GM21825 (cell line): ENCODE results near the gene LHPP.

Experiments used
- ATAC-seq: cut with Tn5 transposase; IDR thresholded peaks from one replicate; pipeline ENCODE4 v1.9.1; 2021; ENCODE audit warnings: mild to moderate bottlenecking, moderate library complexity; ENCODE audit not compliant: unreplicated experiment

LHPP gene

DNA sequence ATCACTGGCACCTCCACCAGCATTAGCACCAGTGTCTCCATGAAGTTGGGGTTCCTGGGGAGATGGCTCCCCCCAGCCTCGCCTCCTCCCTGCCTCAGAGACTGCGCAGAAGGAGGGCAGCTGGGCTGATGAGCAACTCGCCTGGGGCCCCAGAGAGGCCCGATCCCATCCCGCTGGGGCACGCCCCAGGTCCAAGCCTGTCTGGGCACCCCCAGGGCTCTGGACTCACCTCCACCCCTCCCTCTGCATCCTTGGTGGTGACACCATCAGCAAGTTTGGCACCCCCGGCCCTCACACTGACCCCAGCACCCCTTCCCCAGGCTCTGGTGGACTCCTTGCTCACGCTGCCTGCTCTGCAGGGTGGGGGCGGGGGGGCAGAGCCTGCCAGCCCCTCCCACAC lies 89.5 kb downstream of the LHPP start:
- ATAC-seq, result no peak

DNA sequence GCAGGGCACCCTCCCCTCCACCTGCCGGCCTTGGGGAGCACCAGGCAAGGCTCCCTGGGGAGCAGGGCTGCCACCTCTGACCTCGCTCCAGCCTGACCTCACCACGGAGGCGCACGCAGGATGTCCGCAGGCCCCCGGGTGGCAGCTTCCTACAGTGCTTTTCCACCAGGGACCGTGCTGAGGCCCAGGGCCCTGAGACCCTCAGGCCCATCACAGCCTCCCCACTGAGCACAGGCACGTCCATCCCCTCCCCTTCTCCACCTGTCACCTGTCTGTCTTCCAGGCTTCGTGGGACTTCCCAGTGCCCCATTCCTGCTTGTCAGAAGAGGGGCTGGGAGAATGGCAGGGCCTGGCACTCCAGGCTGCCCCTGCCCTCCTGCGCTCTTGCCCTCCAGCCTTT lies 90.1 kb downstream of the LHPP start:
- ATAC-seq, result no peak

DNA sequence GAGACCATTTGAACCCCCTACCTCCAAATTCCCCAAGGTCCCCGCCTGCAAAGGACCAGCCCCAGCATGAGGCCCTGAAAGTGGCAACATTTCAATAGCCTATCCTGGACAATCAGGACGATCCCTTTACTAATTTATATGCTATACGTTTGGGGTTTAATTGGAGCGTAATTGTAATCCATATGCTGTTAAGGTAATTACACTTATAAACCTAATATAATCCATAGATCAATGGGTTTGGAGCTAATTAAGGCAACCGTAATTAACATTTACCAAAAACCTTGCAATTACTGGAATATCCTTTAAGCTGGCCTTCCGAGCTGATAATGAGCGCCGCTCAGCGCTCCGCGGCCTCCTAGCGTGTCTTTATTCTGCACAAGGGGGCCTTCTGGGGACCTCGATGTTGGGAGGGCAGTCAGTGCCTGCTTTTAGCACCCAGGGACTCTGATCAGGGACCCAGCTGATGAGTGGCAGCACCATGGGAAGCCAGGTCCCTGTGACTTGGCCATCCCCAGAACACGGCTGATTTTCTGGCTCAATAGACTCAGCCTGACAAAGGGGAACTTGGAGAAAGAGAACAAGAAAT lies 91.2 kb downstream of the LHPP start:
- no peak for ATAC-seq

DNA sequence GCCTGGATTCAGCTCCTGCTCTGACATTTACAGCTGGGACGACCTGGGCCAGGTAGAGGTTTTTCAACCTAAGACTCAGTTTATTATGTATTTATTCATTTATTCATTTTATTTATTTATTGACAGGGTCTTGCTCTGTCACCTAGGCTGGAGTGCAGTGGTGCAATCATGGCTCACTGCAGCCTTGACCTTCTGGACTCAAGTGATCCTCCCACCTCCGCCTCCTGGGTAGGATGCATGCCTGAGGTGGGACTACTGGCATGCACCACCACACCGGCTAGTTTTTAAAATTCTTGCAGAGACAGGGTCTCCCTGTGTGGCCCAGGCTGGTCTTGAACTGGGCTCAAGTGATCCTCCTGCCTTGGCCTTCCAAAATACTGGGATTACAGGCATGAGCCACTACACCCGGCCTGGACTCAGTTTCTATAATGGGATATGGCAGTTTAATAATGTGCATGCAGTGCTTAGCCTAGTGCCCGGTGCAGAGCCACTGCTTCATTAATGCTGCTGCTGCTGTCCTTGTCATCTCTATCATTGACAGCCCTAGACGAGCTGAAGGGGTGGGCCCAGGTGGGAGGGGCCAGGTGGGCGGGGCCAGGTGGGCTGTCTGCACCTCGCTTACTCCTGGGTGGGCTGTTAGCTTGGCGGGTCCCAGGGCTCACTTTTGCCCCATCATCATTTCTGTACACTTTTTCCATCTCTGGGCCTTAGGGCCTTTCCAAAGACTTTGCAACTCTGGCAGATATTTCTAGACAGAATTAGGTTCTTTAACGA lies 92.6 kb downstream of the LHPP start:
- ATAC-seq, result no peak

DNA sequence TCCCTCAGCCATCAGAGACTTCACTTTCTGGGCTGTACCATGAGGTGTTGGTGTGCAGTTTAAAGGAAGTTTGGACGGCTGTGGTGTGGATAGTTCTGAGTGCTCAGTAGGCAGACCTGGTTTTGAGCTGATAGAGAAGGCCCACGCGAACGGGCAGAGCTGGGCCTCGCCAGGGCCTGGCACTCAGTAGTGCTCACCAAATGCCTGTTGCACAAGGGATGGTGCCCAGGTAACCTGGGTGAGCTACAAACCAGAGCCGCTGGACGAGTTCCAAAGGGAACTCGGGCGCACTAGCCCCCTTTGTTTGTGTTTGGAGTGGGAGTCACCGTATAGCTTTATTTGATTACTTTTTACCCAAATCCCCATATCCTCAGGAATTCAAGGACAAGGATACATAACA lies 95.5 kb downstream of the LHPP start:
- ATAC-seq, result no peak

DNA sequence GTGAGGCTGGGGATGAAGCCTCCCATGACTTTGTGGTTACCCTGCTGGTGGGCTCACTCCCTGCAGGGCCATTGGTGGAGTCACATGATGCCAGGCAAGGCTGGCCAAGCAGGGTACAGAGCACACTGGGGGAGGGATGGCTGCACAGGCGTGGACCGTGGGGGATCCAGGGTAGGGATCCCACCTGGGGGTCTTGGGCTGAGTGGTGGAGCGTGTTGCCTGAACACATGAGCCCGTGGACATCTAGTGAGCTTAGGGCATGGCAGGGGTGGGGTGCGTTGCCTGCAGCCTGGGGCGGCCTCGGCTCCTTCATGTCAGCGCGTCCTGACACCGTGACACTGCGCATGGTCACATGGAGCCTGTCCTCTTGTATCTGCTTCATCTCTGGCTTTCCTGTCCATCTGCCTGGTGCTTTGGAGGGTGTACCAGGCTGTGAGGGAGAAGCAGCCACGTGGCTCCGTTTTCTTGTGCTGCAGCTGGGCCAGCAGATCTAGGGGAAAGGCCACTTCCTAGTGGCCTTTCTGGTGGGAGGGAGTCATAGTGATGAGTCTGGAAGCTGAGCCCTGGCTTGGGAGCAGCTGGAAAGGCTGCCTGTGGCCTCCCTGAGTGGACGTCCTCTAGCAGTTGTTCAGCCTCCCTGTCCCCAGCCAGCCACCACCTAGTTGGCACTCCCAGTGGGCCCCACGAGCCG lies 96.2 kb downstream of the LHPP start:
- ATAC-seq, result no peak

DNA sequence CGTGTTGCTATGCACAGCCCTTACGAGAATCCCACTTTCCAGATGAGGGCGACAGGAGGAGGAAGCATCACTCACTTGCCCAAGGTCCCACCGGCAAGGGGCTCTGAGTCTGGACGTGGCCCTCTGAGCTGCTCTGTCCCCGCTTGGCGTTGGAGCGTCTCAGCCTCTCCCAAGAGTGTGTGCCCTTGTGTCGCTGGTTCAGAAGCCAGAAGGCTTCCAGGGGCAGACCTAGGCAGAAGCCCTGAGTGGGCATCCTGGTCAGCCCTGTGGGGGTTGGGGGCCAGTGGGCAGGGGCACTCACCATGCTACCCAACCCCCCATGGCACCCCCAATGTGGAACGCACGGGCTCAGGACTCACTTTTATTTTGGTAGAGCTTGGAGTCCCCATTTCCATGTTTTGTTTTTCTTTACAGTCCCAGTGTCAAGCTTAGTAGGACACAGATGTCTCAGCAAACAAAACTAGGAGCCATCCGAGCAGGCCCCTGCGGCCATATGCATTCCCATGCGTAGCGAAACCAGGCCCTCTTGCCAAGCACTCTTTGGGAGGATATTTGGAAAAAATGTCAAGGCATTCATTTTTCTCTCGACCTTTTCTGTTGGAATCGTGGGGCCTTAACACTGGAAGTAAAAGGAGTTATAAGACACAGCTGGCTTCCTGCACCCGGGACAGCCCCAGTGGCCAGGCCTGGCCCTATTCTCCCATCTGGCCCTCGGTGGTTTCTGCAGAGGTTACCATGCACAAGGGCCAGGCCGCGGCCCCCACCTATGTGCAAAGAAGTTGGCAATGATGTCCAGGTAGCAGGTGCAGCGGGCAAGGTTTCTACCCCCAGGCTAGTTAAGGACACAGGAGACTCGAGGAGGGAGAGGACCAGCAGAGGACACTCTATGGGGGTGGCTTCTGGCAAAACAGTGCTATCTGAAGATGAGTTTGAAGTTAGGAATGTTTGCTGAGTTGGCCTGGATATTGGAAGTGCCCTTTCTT lies 97.0 kb downstream of the LHPP start:
- ATAC-seq, result no peak

DNA sequence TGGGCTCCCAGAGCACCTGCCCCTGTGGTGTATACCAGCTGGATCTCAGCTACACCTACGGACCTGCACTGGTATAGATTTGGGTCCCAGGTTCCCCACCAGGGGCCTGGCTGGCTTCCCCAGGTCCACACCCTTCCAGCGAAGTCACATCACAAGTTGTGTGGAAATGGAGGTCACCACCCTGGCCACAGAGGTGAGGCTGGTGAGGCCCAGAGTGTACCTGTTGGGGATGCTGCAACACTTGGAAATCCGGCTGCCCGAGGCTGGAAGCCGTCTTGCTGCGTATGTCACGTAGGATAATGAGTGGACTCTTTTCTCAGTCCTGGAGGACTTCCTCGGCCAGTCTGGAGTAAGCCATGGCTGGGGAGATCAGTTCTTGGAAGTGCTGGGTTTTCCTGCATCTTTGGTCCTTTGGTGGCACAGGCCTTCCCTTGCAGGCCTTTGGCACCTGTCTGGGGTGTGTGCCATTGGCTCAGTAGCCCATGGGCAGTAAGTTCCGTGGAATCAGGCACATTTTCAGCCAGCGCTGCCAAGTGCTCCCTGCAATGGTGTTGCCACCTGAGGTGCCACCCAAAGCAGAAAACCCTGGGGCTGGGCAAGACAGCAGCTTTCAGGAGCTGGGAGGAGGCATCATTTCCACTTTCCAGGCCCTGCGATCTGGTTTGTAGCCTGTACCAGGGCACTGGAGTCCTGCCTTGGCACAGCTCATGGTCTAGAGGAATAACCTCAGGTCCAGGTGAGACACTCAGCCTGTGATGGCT lies 97.9 kb downstream of the LHPP start:
- no peak for ATAC-seq

DNA sequence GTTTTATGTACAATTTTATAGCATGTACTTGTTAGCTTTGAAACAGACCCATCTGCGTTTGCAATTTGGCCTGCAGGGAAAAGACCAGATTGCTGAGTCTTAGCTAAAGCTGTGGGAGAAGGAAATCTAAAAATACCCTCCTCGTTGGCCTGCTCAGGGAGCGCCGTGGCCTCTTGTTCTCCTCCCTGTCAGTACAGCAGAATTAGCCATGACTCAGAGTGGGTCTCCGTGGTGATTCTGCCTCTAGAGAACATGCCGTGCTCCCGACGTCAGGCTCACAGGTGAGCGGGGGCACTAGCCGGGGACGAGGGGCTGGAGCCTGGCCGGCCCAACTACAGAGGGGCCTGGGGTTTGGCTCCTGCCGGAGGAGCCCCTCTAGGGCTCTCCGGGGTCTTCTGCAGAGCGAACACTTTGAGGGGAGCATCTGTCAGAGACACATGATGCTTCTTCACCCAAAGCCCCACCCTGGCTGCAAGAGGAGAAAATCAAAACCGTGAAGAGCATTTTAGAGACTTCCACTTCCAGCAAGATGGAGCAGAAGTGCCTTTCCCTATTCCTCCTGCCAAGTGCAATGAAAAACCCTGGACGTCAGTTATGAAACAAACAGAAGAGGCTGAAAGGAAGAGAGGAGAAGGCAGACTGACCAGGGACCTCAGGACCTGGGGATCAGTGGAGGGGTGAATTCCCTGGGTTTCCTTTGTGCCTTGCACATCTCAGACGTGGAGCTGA lies 98.9 kb downstream of the LHPP start:
- no peak for ATAC-seq

DNA sequence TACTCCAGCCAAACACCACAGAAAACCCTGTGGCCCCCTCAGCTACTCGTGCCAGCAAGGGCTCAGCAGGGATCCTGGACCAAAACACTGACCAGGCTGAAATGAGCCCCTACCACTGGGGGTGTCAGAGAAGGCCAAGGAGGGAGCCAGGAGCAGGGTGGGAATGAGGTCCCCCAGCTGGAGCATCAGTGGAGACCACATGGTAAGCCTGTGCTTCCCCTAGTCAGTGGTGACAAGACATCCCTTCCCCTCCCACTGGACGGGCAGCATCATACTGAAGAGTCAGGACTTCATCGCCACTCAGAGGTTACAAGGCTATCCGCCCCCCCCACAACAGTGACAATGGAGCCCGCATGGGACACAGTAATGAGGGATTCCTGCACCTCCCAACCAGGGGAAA lies 99.6 kb downstream of the LHPP start:
- no peak for ATAC-seq

DNA sequence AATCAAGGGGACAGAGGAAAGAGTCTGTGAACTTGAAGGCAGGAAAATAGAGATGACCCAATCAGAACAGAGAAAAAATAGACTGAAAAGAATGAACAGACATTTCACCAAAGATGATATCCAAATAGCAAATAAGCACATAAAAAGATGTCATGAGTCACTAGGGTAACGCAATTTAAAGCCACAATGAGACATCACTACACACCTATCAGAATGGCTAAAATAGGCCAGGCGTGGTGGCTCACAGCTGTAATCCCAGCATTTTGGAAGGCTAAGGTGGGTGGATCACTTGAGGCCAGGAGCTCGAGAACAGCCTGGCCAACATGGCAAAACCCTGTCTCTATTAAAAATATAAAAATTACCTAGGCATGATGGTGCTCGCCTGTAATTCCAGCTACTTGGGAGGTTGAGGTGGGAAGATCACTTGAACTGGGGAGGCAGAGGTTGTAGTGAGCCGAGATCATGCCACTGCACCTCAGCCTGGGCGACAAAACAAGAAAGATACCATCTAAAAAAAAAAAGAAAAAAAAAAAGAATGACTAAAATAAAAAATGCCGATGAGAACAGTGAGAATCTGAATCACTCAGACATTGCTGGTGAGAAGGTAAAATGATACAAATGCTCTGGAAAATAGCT lies 100.9 kb downstream of the LHPP start:
- no peak for ATAC-seq

DNA sequence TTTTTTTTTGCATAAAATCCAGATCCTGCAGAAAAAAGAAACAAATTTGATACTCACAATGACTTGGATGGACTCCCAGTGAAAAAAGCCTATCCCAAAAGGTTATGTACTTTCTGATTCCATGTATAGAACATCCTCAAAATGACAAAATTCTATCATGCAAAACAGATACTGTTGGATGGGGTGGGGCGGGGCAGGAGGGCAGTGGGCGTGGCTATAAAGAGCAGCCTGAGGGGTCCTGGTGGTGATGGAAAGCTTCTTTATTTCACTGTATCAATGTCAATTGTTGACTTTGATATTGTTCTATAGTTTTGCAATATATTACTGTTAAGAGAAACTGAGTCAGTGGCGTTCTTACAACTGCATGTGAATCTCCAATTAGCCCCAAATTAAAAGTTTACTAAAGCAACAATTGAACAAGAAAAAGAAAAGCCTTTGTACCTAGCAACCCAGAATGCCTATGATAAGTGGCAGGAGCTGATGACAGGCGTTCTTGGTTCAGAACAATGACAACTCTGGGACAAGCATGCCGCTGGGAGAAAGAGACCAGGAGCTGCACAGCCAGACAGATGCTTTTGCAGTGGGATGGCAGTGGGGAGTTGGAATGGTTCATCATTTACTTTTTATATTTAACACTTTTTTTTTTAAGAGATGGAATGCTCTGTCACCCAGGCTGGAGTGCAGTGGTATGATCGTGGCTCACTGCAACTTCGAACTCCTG lies 101.9 kb downstream of the LHPP start:
- no peak for ATAC-seq

DNA sequence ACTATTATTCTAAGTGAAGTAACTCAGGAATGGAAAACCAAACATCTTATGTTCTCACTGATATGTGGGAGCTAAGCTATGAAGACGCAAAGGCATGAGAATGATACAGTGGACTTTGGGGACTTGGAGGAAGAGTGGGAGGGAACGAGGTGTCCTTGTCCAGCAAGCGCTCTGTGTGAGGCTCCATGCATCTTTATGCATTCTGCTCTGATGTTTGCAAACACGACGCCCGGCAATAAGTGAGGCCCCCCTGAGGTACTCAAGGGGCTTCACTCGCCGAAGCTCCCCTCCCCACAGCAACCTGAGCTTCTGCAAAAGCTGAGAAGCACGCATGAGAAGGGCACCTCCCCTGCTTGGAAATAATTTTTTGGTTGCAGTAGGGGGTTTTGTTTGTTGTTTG lies 103.3 kb downstream of the LHPP start:
- ATAC-seq, result no peak

DNA sequence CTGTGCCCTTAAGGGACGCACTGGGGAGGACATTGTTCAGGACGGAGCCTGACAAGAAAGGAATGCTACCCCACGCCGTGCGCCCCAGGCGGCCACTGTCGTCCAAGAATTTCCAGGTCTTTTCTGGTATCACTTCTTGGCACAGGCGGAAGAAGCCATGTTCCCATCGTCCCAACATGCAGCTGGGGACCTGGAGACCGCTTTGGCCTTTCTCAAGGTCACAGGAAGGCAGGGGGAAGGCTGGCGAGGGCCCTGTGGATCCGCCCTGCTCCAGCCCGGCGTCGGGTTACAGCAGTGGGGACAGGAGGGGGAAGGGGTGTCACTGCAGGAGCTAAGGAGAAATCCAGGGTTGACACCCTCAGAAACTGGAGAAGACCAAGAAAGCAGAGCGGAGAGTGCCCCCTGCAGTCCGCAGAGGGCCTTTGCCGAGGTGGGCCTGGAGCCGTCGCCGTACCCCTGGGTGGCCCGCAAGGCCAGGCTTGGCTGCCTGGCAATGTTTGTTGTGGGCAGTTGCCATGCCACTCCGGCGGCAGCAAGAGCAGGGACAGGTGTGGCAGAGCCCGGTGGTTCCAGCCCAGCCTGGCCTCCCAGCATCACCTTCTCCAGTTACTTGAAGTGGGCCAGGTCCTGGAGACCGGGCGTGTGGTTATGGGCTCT lies 104.1 kb downstream of the LHPP start:
- no peak for ATAC-seq

DNA sequence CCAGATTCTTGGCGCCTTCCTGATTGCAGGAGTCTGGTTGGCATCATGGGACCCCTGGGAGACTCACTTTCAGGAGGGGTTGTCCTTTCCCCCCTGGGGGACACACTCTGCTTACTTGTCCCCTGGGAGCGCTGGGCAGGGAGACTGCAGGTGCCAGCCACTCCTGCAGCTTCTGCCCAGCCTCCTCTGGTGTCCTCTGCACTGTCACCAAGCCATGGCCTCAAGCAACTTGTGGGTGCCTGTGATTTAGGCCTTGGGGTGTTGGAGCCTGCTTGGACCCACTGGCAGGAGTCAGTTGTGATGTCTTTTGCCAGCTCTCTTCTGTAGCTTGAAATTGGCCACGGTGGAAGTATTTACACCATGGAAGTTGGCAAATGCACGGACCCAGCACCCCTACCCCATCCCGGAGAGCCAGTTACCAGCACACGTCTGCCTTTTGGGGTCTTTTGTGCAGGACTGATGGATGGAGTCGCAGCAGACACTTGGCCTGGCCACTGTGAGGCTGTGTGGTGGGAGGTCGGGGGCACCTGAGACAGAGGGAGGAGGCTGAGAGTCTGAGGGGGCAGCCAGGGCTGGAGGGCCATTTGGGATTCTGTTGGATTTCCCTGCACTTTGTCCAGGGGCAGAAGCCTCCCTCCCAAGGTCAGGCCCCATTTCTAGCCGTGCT lies 104.7 kb downstream of the LHPP start:
- ATAC-seq, result no peak

DNA sequence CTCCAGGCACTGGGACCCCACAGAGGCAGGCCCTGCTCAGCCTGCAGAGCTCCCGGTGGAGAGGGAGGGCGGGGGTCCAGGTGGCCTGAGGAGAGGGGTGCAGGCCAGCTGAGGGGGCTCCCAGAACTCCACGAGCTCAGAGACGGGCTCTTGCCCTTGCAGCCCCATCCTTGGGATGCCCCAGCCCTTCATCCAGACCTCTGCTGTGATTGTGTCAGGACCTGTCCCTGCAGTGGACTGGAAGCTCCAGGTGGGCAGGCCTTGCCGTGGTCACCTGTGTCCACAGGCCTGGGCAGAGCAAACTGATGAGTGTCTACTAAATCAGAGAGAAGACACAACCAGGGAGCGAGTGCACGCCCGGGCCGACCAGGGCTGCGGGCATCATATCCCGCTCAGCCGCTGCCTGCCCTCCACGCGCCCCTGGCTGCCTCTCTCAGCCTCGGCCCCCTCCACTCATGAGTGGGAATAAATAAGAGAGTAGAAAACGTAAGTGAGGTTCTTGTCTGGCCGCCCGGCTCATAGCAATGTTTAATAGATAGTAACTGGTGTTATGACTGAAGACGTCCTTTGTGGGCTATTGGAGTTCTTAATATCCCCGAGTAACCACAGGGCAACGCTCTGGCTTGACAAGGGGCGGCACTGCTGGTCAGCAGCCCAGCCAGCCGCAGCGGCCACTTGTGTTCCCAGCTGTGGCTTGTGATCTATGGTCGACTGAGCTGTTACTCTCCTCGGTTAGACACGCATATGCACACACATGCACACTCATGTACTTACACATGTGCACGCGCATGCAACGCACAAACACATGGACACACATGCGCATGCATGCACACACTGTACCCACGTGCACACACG lies 105.6 kb downstream of the LHPP start:
- ATAC-seq, result no peak

DNA sequence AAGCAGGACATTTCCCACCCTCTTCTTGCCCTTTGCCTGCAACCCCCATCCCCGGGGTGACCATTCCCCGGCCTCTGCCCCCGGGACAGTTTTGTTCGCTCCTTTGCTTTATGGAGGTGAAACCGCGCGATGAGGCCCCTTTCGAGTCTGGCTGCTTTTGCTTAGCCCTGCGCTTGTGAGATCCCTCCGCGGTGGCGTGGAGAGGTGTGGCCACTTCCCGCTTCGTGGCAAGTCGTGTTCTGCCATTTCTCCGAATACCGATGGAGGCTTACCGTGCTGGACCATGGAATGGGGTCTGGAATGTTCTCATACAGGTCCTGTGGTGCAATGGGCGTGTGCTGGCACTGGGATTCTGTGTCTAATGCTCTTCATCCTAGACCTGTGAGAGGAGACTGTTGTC lies 106.7 kb downstream of the LHPP start:
- no peak for ATAC-seq
